Stomach (tissue), 19 donors: Measurements from ENCODE around the gene MCM3AP. TPM values are rescaled to one million over a fixed set of nuclear protein-coding genes. Genes with fewer than 3 reads are reported as not detected.

ENCODE experiments used
- DNase-seq, 2 donors: peaks; one replicate each; pipeline versions ENCODE4 v3.0.0 to v3.0.0-alpha.2; 2013 to 2019
- H3K27ac ChIP-seq, 5 donors: fragments of 200-600 bp in 4 of 5; sonication (generic) in 4 of 5; one replicate each; pipeline ENCODE4 v1.5.1; 2013 to 2019; ENCODE audit warnings: mild to moderate bottlenecking in 1 of 5, moderate library complexity in 1 of 5
- H3K27me3 ChIP-seq, 3 donors: fragments of 200-600 bp; sonication (generic); one replicate each; pipeline ENCODE4 v1.5.1; 2017 to 2019; ENCODE audit warnings: mixed run types in 1 of 3
- H3K36me3 ChIP-seq, 4 donors: fragments of 200-600 bp; sonication (generic); 1 replicate in 3 of 4; 2 replicates in 1 of 4; pipeline ENCODE4 v1.5.1; 2016 to 2019
- H3K4me1 ChIP-seq, 4 donors: fragments of 200-600 bp; sonication (generic); one replicate each; pipeline ENCODE4 v1.5.1; 2016 to 2019
- H3K4me3 ChIP-seq, 4 donors: fragments of 200-600 bp; sonication (generic) in 3 of 4; one replicate each; pipeline ENCODE4 v1.5.1; 2016 to 2019; ENCODE audit warnings: mild to moderate bottlenecking in 1 of 4
- H3K9me3 ChIP-seq, 4 donors: fragments of 200-600 bp; sonication (generic); one replicate each; pipeline ENCODE4 v1.5.1; 2016 to 2019
- EP300 ChIP-seq: sonication (generic); formaldehyde crosslinking; IDR thresholded peaks from one replicate; pipeline ENCODE4 v1.6.1; 2017; ENCODE audit warnings: antibody characterized with exemption
- POLR2A ChIP-seq, 4 donors: fragments of 450-650 bp; IDR thresholded peaks; one replicate each; pipeline ENCODE4 v1.6.1; 2016; ENCODE audit warnings: antibody characterized with exemption in 4 of 4, control low read depth in 2 of 4, mild to moderate bottlenecking in 1 of 4, moderate library complexity in 1 of 4
- POLR2AphosphoS5 ChIP-seq, 3 donors: sonication (generic); formaldehyde crosslinking; IDR thresholded peaks; one replicate each; pipeline ENCODE4 v1.6.1; 2016; ENCODE audit warnings: antibody characterized with exemption in 3 of 3
- WGBS, 5 donors: extraction: QIAGEN DNeasy Blood & Tissue Kit in 3 of 5; methylation state at CpG; one replicate each; pipeline versions ENCODE4 v1.1.5 to v1.1.7; 2013 to 2018; 5-methylcytosine and 5-hydroxymethylcytosine counted together
- intact Hi-C: fragments of 100-400 bp; cut with DNase I; formaldehyde crosslinking; loops from one replicate; pipeline ENCODE4 v1.15.1; 2023; ENCODE audit warnings: low total_unique reads
- long read RNA-seq, 10 donors: transcript quantifications; one replicate each; lab custom pipeline, GENCODE V29; 2026
- polyA plus RNA-seq, 3 donors: library from polyadenylated mRNA; stranded (reverse); fragments of 200-250 nt; gene quantifications; one replicate each; pipeline ENCODE4 v1.2.3, GENCODE V29; 2013
- total RNA-seq, 5 donors: library from RNA; depleted of rRNA; stranded (reverse); fragments of >200 nt; gene quantifications; one replicate each; pipeline versions ENCODE4 v1.1.0 to v1.2.3, GENCODE V29; 2014 to 2016
- TF ChIP-seq, protein P1 (sequence below), 7 experiments: fragments of 450-650 bp in 4 of 7; fragments of 200-600 bp in 3 of 7; sonication (generic) in 3 of 7; IDR thresholded peaks; one replicate each; pipeline ENCODE4 v1.5.1; 2016 to 2019; ENCODE audit warnings: antibody characterized with exemption in 7 of 7, control low read depth in 2 of 7, mild to moderate bottlenecking in 1 of 7
- donor health status: healthy with polysubstance abuse.
- donor health status: Bipolar disorder and iron deficiency.
- donor health status: healthy.

The MCM3AP gene
- total RNA-seq (100 to 1,000 TPM in 2 of 5 donors, 10 to 100 TPM in 3; 55.8 to 555 (median 97.1) TPM), polyA plus RNA-seq (10 to 100 TPM; 18.9 to 35.8 (median 24.6) TPM)
- long read RNA-seq, donor 1, partial matches to known transcripts, result 0 of 1 reads
- long read RNA-seq, donor 1, other reads (novel, unspliced or antisense), result 0 of 1 reads
- long read RNA-seq, donor 2, partial matches to known transcripts, result 0 of 3 reads
- long read RNA-seq, donor 2, other reads (novel, unspliced or antisense), result 0 of 3 reads
- long read RNA-seq, donor 3, full-length matches to known transcripts, result 4 of 4 reads
- long read RNA-seq, donor 3, partial matches to known transcripts, result 0 of 4 reads
- long read RNA-seq, donor 3, other reads (novel, unspliced or antisense), result 0 of 4 reads
- long read RNA-seq, donor 4, full-length matches to known transcripts, result 1 of 1 reads
- long read RNA-seq, donor 4, partial matches to known transcripts, result 0 of 1 reads
- long read RNA-seq, donor 4, other reads (novel, unspliced or antisense), result 0 of 1 reads
- long read RNA-seq, donor 5, full-length matches to known transcripts, result 13 of 13 reads
- long read RNA-seq, donor 5, partial matches to known transcripts, result 0 of 13 reads
- long read RNA-seq, donor 5, other reads (novel, unspliced or antisense), result 0 of 13 reads
- long read RNA-seq, donor 6, full-length matches to known transcripts, result 20 of 33 reads
- long read RNA-seq, donor 6, partial matches to known transcripts, result 13 of 33 reads
- long read RNA-seq, donor 6, other reads (novel, unspliced or antisense), result 0 of 33 reads
- long read RNA-seq, donor 7, full-length matches to known transcripts, result 7 of 7 reads
- long read RNA-seq, donor 7, partial matches to known transcripts, result 0 of 7 reads
- long read RNA-seq, donor 7, other reads (novel, unspliced or antisense), result 0 of 7 reads
- long read RNA-seq, donor 8, partial matches to known transcripts, result 6 of 15 reads
- long read RNA-seq, donor 8, other reads (novel, unspliced or antisense), result 0 of 15 reads
- long read RNA-seq, donor 9, full-length matches to known transcripts, result 4 of 15 reads
- long read RNA-seq, donor 9, partial matches to known transcripts, result 11 of 15 reads
- long read RNA-seq, donor 9, other reads (novel, unspliced or antisense), result 0 of 15 reads
- long read RNA-seq, donor 10, partial matches to known transcripts, result 0 of 3 reads
- long read RNA-seq, donor 10, other reads (novel, unspliced or antisense), result 0 of 3 reads

DNA sequence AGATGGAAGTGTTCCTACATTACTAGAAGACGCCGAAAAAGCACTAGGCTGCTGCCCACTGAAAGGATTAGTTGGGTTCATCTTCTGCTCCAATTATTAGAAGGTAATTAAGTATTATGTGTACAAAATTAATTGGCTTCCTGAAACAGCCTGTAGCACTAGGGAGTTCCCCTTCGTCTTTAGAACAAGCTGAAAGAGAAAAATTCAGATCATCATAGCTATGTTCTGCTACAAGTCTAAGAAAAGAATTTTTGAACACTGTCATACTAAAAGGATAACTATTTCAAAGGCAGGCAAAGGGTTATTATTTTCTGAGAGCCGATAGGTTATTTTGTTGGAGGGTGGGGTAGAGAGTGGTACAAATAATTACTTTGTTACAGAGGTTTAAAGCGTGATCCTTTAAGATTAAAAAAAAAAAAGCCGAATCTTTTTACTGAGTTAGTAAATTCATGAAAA, at the start of gene MCM3AP:
Gene MCM3AP, minus strand, starts transcription at position 406 of the 456 bp plus-strand sequence. Its CDS starts 325 bp downstream, at position 81.
- no peak for TF ChIP-seq POLR2A (IDR thresholded peaks at IDR 0.05)
- TF ChIP-seq, protein P1, sequence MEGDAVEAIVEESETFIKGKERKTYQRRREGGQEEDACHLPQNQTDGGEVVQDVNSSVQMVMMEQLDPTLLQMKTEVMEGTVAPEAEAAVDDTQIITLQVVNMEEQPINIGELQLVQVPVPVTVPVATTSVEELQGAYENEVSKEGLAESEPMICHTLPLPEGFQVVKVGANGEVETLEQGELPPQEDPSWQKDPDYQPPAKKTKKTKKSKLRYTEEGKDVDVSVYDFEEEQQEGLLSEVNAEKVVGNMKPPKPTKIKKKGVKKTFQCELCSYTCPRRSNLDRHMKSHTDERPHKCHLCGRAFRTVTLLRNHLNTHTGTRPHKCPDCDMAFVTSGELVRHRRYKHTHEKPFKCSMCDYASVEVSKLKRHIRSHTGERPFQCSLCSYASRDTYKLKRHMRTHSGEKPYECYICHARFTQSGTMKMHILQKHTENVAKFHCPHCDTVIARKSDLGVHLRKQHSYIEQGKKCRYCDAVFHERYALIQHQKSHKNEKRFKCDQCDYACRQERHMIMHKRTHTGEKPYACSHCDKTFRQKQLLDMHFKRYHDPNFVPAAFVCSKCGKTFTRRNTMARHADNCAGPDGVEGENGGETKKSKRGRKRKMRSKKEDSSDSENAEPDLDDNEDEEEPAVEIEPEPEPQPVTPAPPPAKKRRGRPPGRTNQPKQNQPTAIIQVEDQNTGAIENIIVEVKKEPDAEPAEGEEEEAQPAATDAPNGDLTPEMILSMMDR (IDR thresholded peaks at IDR 0.05), result no peak
- TF ChIP-seq POLR2AphosphoS5 (IDR thresholded peaks at IDR 0.05), result no peak
- TF ChIP-seq EP300, result no peak
- Histone ChIP-seq H3K4me1 (peaks cover 47 to 69% (median 56%) of the 10 kb centered on the region in 4 donors), H3K9me3 (no peaks in the 10 kb centered on the region), H3K4me3 (peak within 1 kb of the TSS; percentile 72 to 99 (median 89)), H3K27ac (peak within 1 kb of the TSS; percentile 94 to 99 (median 96)), H3K36me3 (peaks cover 17 to 39% (median 29%) of the 10 kb centered on the region in 4 donors), H3K27me3 (no peaks in the 10 kb centered on the region)
- no peak for DNase-seq
- 30 to 35% (median 33%) methylated on average over 6 of the region's 6 CpGs for WGBS, 5 donors
- intact Hi-C loops, result no loop called here

DNA sequence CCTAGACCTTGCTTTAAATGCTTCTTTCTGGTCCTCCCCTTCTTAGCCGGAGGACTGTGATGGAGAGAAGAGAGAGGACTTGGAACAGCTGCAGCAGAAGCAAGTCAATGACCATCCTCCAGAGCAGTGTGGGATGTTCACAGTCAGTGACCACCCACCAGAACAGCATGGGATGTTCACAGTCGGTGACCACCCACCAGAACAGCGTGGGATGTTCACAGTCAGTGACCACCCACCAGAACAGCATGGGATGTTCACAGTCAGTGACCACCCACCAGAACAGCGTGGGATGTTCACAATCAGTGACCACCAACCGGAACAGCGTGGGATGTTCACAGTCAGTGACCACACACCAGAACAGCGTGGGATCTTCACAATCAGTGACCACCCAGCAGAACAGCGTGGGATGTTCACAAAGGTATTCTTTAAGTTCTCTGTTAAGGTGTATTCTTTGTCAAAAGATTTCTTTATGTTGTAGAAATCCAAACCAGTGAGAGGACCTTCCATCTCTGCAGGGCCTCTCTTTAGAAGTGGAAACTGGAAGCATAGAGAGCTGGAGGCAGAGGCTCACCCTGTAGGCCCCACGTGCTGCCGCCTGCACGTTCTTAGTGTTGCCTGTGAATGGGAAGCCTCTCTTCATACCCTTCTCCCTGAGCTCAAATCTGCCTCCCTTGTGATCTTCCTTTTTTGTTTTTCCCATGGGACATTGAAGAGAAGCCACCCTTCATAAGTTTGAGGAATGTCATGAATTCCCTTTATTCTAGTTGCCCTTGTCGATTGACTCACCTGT, 49.1 kb upstream of the MCM3AP start:
- no peak for DNase-seq
- no peak overlapping the region for H3K4me3 ChIP-seq
- intact Hi-C loops, result loop anchor here (10.0 kb wide), 1 partner anchor 60 kb away; no protein-coding TSS in a partner anchor
- TF ChIP-seq POLR2AphosphoS5 (IDR thresholded peaks at IDR 0.05) (no peak), POLR2A (IDR thresholded peaks at IDR 0.05) (no peak), EP300 (no peak)
- TF ChIP-seq, protein P1 (IDR thresholded peaks at IDR 0.05), result no peak
- no peaks in the 10 kb centered on the region for H3K9me3 ChIP-seq
- WGBS, 5 donors, result 94 to 96% (median 95%) methylated on average over 11 to 12 of the region's 12 CpGs
- H3K36me3 ChIP-seq, result peaks cover 29 to 91% (median 82%) of the 10 kb centered on the region in 4 donors
- H3K4me1 ChIP-seq, result no peaks in the 10 kb centered on the region
- no peaks in the 10 kb centered on the region for H3K27me3 ChIP-seq
- H3K27ac ChIP-seq, result no peak overlapping the region

DNA sequence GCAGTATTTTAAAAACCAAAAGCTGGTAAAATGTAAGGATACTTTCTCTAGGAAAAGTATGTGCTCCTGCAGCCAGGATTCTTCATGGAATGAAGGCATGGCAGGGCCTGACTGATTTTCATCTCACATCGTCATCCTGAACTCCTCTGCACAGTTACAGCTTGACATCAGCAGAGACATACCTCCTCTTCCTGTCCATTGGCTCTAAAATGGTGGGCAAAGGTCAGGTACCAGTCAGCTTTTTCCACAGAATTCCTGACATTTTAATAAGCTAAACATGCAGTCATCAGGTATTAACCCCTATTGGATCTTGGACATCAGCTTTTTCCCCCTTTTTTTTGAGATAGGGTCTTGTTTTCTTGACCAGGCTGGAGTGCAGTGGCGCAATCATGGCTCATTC, 44.4 kb upstream of the MCM3AP start:
- Histone ChIP-seq H3K27ac (no peak overlapping the region), H3K36me3 (peaks cover 8 to 66% (median 57%) of the 10 kb centered on the region in 4 donors), H3K27me3 (no peaks in the 10 kb centered on the region), H3K4me3 (no peak overlapping the region), H3K4me1 (peaks cover 6 to 16% (median 16%) of the 10 kb centered on the region in 4 donors), H3K9me3 (no peaks in the 10 kb centered on the region)
- no peak for DNase-seq
- intact Hi-C loops, result loop anchor here (10.0 kb wide), 1 partner anchor 65 kb away; no protein-coding TSS in a partner anchor
- WGBS, 5 donors, result 89 to 100% (median 93%) methylated on average over 2 of the region's 2 CpGs
- TF ChIP-seq EP300, result no peak
- TF ChIP-seq, protein P1 (IDR thresholded peaks at IDR 0.05), result no peak
- TF ChIP-seq POLR2AphosphoS5 (IDR thresholded peaks at IDR 0.05), result no peak
- no peak for TF ChIP-seq POLR2A (IDR thresholded peaks at IDR 0.05)
